ENCODE data around the gene CTBP2.
A peak's percentile ranks its signal among the peaks of the same experiment; 100 is the strongest.
"Not testable (repeated sequence)": the region's sequence is repeated elsewhere in the genome, so short reads cannot be mapped to it uniquely, and the experiment has no call there.

Gene CTBP2

GRCh38 chr10:125059348-125059747, 101.0 kb downstream of the CTBP2 start:
- DNase-seq = not testable (repeated sequence)

GRCh38 chr10:125057158-125058001, 103.0 kb downstream of the CTBP2 start:
- DNase-seq = no peak

- no peak for DNase-seq
Measured at GRCh38 chr10:125056161-125057132, 103.9 kb downstream of the CTBP2 start.

GRCh38 chr10:125055446-125055845, 104.9 kb downstream of the CTBP2 start:
- DNase-seq = no peak

GRCh38 chr10:125054669-125055268, 105.6 kb downstream of the CTBP2 start:
- DNase-seq = no peak

GRCh38 chr10:125054216-125054615, 106.1 kb downstream of the CTBP2 start:
- DNase-seq = no peak

GRCh38 chr10:125052146-125052545, 108.2 kb downstream of the CTBP2 start:
- DNase-seq = no peak

GRCh38 chr10:125050383-125050782, 110.0 kb downstream of the CTBP2 start:
- no peak for DNase-seq

- DNase-seq = no peak
Measured at GRCh38 chr10:125049216-125049881, 111.0 kb downstream of the CTBP2 start.

- DNase-seq = peak; percentile 13
Measured at GRCh38 chr10:125048094-125048864, 112.1 kb downstream of the CTBP2 start.

GRCh38 chr10:125043841-125044658, 116.3 kb downstream of the CTBP2 start:
- no peak for DNase-seq

GRCh38 chr10:125041856-125042506, 118.4 kb downstream of the CTBP2 start:
- DNase-seq = no peak

GRCh38 chr10:125039354-125039769, 121.0 kb downstream of the CTBP2 start:
- no peak for DNase-seq

GRCh38 chr10:125038637-125039036, 121.7 kb downstream of the CTBP2 start:
- DNase-seq = no peak

GRCh38 chr10:125037145-125037877, 123.1 kb downstream of the CTBP2 start:
- no peak for DNase-seq

GRCh38 chr10:125035588-125036295, 124.6 kb downstream of the CTBP2 start:
- no peak for DNase-seq

- DNase-seq = no peak
Measured at GRCh38 chr10:125035136-125035535, 125.2 kb downstream of the CTBP2 start.

- DNase-seq = no peak
Measured at GRCh38 chr10:125034675-125035074, 125.7 kb downstream of the CTBP2 start.

All from activated effector memory CD4-positive, alpha-beta T cell treated with Interleukin-2 at 50 U/mL for 16 hours (primary cell).